Brain microvascular endothelial cell (primary cell): ENCODE data around the gene EFCAB5.
A peak's percentile ranks its signal among the peaks of the same experiment; 100 is the strongest.
"Not testable (repeated sequence)": the region's sequence is repeated elsewhere in the genome, so short reads cannot be mapped to it uniquely, and the experiment has no call there.

Source experiments
- DNase-seq: peaks from one replicate; pipeline ENCODE4 v3.0.0-alpha.2; 2020
- H3K27ac ChIP-seq: fragments of 250-450 bp; sonication (Bioruptor Pico); 2 replicates; pipeline ENCODE4 v1.5.1; 2020; ENCODE audit warnings: mild to moderate bottlenecking, moderate library complexity
- H3K27me3 ChIP-seq: fragments of 250-450 bp; sonication (Bioruptor Pico); replicated peaks from 2 replicates; pipeline ENCODE4 v1.5.1; 2020; ENCODE audit warnings: mild to moderate bottlenecking
- H3K36me3 ChIP-seq: fragments of 250-450 bp; sonication (Bioruptor Pico); replicated peaks from 2 replicates; pipeline ENCODE4 v1.5.1; 2020; ENCODE audit warnings: mild to moderate bottlenecking
- H3K4me3 ChIP-seq: 2 replicates; pipeline ENCODE4 v1.5.1; 2011; ENCODE audit warnings: low read depth, mild to moderate bottlenecking, control low read depth, low read length, moderate library complexity
- CTCF ChIP-seq: IDR thresholded peaks from 2 replicates; pipeline ENCODE4 v1.5.1; 2011; ENCODE audit warnings: low read depth, mild to moderate bottlenecking, moderate library complexity, low read length, control low read depth, inconsistent platforms; ENCODE audit errors: missing control alignments
- in situ Hi-C: cut with HindIII; loops from 2 replicates; pipeline ENCODE4 v1.10.0; 2017; ENCODE audit warnings: low sequenced_read_pairs, low pct_ligation_motif_present

EFCAB5 gene

GRCh38 chr17:30130121-30130520 lies 188.7 kb downstream of the EFCAB5 start:
- no peak overlapping the region for H3K4me3 ChIP-seq
- in situ Hi-C loops: no loop called here
- H3K27ac ChIP-seq: no peak overlapping the region
- no peaks in the 10 kb centered on the region for H3K27me3 ChIP-seq
- no peak for TF ChIP-seq CTCF
- no peak for DNase-seq
- H3K36me3 ChIP-seq: peaks cover 12% of the 10 kb centered on the region

GRCh38 chr17:30132615-30133014 lies 191.2 kb downstream of the EFCAB5 start:
- in situ Hi-C loops: no loop called here
- peaks cover 20% of the 10 kb centered on the region for H3K36me3 ChIP-seq
- TF ChIP-seq CTCF: no peak
- DNase-seq: no peak
- no peaks in the 10 kb centered on the region for H3K27me3 ChIP-seq
- H3K4me3 ChIP-seq: no peak overlapping the region
- no peak overlapping the region for H3K27ac ChIP-seq

GRCh38 chr17:30133197-30133596 lies 191.8 kb downstream of the EFCAB5 start:
- H3K4me3 ChIP-seq: no peak overlapping the region
- no peaks in the 10 kb centered on the region for H3K27me3 ChIP-seq
- TF ChIP-seq CTCF: no peak
- no peak for DNase-seq
- peaks cover 20% of the 10 kb centered on the region for H3K36me3 ChIP-seq
- H3K27ac ChIP-seq: no peak overlapping the region
- in situ Hi-C loops: no loop called here

- Histone ChIP-seq H3K36me3 (peaks cover 20% of the 10 kb centered on the region), H3K27ac (no peak overlapping the region), H3K4me3 (no peak overlapping the region), H3K27me3 (no peaks in the 10 kb centered on the region)
- TF ChIP-seq CTCF: no peak
- in situ Hi-C loops: no loop called here
- DNase-seq: no peak
Observed at GRCh38 chr17:30134551-30134950, 193.1 kb downstream of the EFCAB5 start.

- TF ChIP-seq CTCF: no peak
- Histone ChIP-seq H3K4me3 (no peak overlapping the region), H3K27me3 (no peaks in the 10 kb centered on the region), H3K27ac (no peak overlapping the region), H3K36me3 (peaks cover 12% of the 10 kb centered on the region)
- in situ Hi-C loops: no loop called here
- no peak for DNase-seq
Observed at GRCh38 chr17:30137158-30137557, 195.7 kb downstream of the EFCAB5 start.

- in situ Hi-C loops, H3K27me3 ChIP-seq: not testable (repeated sequence)
- DNase-seq: peak; percentile 3
Observed at GRCh38 chr17:30147860-30148259, 206.4 kb downstream of the EFCAB5 start.

More at GRCh38 chr17:30147860-30148259, 206.4 kb downstream of the EFCAB5 start:
- H3K4me3 ChIP-seq, H3K27ac ChIP-seq, H3K36me3 ChIP-seq: not testable (repeated sequence)
